ENCODE results near the gene EPAS1. TPM values are rescaled to one million over a fixed set of nuclear protein-coding genes. Genes with fewer than 3 reads are reported as not detected.

The EPAS1 gene
- polyA plus RNA-seq, 1 of the 3 experiments (the other 2 are of a cell fraction): 69.2 TPM

DNA sequence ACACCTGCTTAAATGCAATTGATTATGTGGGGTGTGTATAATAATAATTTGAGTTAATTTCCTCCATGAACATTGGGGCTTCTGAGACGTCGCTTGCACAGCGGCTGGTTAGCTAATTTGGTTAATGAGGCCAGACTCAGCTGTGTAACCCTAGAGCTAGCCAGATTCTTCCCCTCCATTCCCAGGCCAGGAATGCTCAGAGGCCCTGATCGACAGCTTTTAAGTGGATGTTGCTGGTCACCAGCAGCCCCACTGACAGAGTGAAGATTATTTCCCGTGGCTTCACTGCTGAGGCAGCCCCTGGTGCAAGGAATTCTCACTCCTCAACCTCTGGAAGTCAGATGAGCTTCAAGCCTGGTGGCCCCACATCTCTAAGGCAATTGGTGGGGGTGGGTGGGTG lies 12.4 kb upstream of the EPAS1 start:
- Histone ChIP-seq H3F3A (replicated peaks; ENCODE audit: insufficient read depth) (no peaks in the 10 kb centered on the region), H4K20me1 (ENCODE audit: insufficient read depth) (no peaks in the 10 kb centered on the region), H3K4me3 (ENCODE audit: low read depth in 2 of 2, low read length in 1 of 2) (no peak overlapping the region), H3K27me3 (ENCODE audit: insufficient read depth) (no peaks in the 10 kb centered on the region), H3K79me2 (ENCODE audit: insufficient read depth) (no peaks in the 10 kb centered on the region), H3K4me2 (no peak overlapping the region), H3K9ac (no peak overlapping the region), H3K9me2 (no peaks in the 10 kb centered on the region), H3K36me3 (replicated peaks in 1 of 2; ENCODE audit: control insufficient read depth in 1 of 2, insufficient read depth in 2 of 2, low read length in 1 of 2) (no peaks in the 10 kb centered on the region), H3K4me1 (ENCODE audit: control insufficient read depth in 1 of 2, insufficient read depth in 2 of 2, low read depth in 1 of 2, low read length in 1 of 2) (peaks cover 0 to 11% of the 10 kb centered on the region in 2 experiments; a peak in 1 of 4 replicates), H3K9me3 (no peaks in the 10 kb centered on the region), H3K27ac (ENCODE audit: low read depth in 2 of 2, low read length in 1 of 2) (no peak overlapping the region), H2AFZ (ENCODE audit: low read depth) (no peak overlapping the region)
- ChIA-PET POLR2A (interaction anchor here (0.7 kb wide), 1 partner anchor 12 kb away, joined by 4 read pairs; the partner anchor contains the start of gene EPAS1), CTCF (interaction anchor here (1.1 to 6.4 kb wide), 5 partner anchors 9 to 292 kb away, joined by 3 to 40 read pairs (median 4); no protein-coding TSS in a partner anchor)
- TF ChIP-seq ELF1 (IDR thresholded peaks at IDR 0.05): no peak
- TF ChIP-seq FOSL2 (IDR thresholded peaks at IDR 0.05; ENCODE audit: borderline replicate concordance, low read depth): no peak
- no peak for TF ChIP-seq POLR2AphosphoS5 (IDR thresholded peaks at IDR 0.05; ENCODE audit: low read depth, low read length)
- TF ChIP-seq, protein P1, sequence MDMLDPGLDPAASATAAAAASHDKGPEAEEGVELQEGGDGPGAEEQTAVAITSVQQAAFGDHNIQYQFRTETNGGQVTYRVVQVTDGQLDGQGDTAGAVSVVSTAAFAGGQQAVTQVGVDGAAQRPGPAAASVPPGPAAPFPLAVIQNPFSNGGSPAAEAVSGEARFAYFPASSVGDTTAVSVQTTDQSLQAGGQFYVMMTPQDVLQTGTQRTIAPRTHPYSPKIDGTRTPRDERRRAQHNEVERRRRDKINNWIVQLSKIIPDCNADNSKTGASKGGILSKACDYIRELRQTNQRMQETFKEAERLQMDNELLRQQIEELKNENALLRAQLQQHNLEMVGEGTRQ (IDR thresholded peaks at IDR 0.05; ENCODE audit: borderline replicate concordance, low read depth, low read length): no peak
- no peak for DNase-seq
- WGBS (ENCODE audit: low lambda C conversion rate): 93% methylated on average over 5 of the region's 5 CpGs

DNA sequence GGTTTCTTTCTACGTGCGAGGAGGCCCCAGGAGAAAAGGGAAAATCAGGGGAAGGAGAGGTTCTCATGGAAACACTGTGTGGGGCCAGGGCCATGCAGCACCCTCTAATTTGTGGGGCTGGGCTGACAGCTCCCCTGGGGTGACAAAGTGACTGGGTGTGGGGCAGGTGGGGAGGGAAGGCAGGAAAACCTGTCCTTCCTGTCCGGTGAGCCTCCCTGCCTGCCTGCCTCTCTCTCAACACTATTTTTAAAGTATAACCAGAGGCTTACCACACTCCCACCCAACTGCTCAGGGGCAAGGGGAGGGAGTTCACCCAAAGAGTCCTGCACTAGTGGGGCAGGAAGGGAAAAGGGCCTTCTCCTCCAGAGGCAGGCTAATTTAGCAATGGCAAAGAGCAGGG lies 10.5 kb upstream of the EPAS1 start:
- no peak overlapping the region for H2AFZ ChIP-seq (ENCODE audit: low read depth)
- no peak overlapping the region for H3K9ac ChIP-seq
- no peaks in the 10 kb centered on the region for H3K79me2 ChIP-seq (ENCODE audit: insufficient read depth)
- H3K27ac ChIP-seq (ENCODE audit: low read depth in 2 of 2, low read length in 1 of 2): no peak overlapping the region
- H3K4me2 ChIP-seq: no peak overlapping the region
- H3K36me3 ChIP-seq (replicated peaks in 1 of 2; ENCODE audit: control insufficient read depth in 1 of 2, insufficient read depth in 2 of 2, low read length in 1 of 2): no peaks in the 10 kb centered on the region
- no peaks in the 10 kb centered on the region for H3K9me3 ChIP-seq
- no peaks in the 10 kb centered on the region for H3F3A ChIP-seq (replicated peaks; ENCODE audit: insufficient read depth)
- CTCF ChIA-PET: interaction anchor here (1.0 to 6.4 kb wide), 3 partner anchors 8 to 167 kb away, joined by 3 to 40 read pairs (median 3); no protein-coding TSS in a partner anchor
- POLR2A ChIA-PET: no interaction called here
- 97% methylated on average over 3 of the region's 3 CpGs for WGBS (ENCODE audit: low lambda C conversion rate)
- DNase-seq: no peak
- H3K4me3 ChIP-seq (ENCODE audit: low read depth in 2 of 2, low read length in 1 of 2): no peak overlapping the region
- no peaks in the 10 kb centered on the region for H3K27me3 ChIP-seq (ENCODE audit: insufficient read depth)
- no peaks in the 10 kb centered on the region for H3K9me2 ChIP-seq
- H3K4me1 ChIP-seq (ENCODE audit: control insufficient read depth in 1 of 2, insufficient read depth in 2 of 2, low read depth in 1 of 2, low read length in 1 of 2): peaks cover 0 to 11% of the 10 kb centered on the region in 2 experiments; a peak in 1 of 4 replicates
- no peaks in the 10 kb centered on the region for H4K20me1 ChIP-seq (ENCODE audit: insufficient read depth)
- TF ChIP-seq, protein P2, sequence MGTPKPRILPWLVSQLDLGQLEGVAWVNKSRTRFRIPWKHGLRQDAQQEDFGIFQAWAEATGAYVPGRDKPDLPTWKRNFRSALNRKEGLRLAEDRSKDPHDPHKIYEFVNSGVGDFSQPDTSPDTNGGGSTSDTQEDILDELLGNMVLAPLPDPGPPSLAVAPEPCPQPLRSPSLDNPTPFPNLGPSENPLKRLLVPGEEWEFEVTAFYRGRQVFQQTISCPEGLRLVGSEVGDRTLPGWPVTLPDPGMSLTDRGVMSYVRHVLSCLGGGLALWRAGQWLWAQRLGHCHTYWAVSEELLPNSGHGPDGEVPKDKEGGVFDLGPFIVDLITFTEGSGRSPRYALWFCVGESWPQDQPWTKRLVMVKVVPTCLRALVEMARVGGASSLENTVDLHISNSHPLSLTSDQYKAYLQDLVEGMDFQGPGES (IDR thresholded peaks at IDR 0.05; ENCODE audit: low read depth, low read length): no peak
- no peak for TF ChIP-seq RXRA (IDR thresholded peaks at IDR 0.05; ENCODE audit: borderline replicate concordance, low read depth)
- no peak for TF ChIP-seq MXI1 (IDR thresholded peaks at IDR 0.05; ENCODE audit: low read depth, low read length)
- no peak for TF ChIP-seq SIN3A (IDR thresholded peaks at IDR 0.05; ENCODE audit: borderline replicate concordance, low read depth, low read length)
- no peak for TF ChIP-seq NRF1 (IDR thresholded peaks at IDR 0.05; ENCODE audit: low read depth, low read length)
- no peak for TF ChIP-seq FOSL2 (IDR thresholded peaks at IDR 0.05; ENCODE audit: borderline replicate concordance, low read depth)
- TF ChIP-seq, protein P3, sequence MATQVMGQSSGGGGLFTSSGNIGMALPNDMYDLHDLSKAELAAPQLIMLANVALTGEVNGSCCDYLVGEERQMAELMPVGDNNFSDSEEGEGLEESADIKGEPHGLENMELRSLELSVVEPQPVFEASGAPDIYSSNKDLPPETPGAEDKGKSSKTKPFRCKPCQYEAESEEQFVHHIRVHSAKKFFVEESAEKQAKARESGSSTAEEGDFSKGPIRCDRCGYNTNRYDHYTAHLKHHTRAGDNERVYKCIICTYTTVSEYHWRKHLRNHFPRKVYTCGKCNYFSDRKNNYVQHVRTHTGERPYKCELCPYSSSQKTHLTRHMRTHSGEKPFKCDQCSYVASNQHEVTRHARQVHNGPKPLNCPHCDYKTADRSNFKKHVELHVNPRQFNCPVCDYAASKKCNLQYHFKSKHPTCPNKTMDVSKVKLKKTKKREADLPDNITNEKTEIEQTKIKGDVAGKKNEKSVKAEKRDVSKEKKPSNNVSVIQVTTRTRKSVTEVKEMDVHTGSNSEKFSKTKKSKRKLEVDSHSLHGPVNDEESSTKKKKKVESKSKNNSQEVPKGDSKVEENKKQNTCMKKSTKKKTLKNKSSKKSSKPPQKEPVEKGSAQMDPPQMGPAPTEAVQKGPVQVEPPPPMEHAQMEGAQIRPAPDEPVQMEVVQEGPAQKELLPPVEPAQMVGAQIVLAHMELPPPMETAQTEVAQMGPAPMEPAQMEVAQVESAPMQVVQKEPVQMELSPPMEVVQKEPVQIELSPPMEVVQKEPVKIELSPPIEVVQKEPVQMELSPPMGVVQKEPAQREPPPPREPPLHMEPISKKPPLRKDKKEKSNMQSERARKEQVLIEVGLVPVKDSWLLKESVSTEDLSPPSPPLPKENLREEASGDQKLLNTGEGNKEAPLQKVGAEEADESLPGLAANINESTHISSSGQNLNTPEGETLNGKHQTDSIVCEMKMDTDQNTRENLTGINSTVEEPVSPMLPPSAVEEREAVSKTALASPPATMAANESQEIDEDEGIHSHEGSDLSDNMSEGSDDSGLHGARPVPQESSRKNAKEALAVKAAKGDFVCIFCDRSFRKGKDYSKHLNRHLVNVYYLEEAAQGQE (IDR thresholded peaks at IDR 0.05; ENCODE audit: low read depth, low read length): no peak
- TF ChIP-seq, protein P4, sequence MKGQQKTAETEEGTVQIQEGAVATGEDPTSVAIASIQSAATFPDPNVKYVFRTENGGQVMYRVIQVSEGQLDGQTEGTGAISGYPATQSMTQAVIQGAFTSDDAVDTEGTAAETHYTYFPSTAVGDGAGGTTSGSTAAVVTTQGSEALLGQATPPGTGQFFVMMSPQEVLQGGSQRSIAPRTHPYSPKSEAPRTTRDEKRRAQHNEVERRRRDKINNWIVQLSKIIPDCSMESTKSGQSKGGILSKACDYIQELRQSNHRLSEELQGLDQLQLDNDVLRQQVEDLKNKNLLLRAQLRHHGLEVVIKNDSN (IDR thresholded peaks at IDR 0.05; ENCODE audit: borderline replicate concordance, low read depth): no peak
- no peak for TF ChIP-seq YY1 (IDR thresholded peaks at IDR 0.05; ENCODE audit: low read depth)
- TF ChIP-seq, protein P5, sequence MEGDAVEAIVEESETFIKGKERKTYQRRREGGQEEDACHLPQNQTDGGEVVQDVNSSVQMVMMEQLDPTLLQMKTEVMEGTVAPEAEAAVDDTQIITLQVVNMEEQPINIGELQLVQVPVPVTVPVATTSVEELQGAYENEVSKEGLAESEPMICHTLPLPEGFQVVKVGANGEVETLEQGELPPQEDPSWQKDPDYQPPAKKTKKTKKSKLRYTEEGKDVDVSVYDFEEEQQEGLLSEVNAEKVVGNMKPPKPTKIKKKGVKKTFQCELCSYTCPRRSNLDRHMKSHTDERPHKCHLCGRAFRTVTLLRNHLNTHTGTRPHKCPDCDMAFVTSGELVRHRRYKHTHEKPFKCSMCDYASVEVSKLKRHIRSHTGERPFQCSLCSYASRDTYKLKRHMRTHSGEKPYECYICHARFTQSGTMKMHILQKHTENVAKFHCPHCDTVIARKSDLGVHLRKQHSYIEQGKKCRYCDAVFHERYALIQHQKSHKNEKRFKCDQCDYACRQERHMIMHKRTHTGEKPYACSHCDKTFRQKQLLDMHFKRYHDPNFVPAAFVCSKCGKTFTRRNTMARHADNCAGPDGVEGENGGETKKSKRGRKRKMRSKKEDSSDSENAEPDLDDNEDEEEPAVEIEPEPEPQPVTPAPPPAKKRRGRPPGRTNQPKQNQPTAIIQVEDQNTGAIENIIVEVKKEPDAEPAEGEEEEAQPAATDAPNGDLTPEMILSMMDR (IDR thresholded peaks at IDR 0.05): no peak
- no peak for TF ChIP-seq POLR2AphosphoS5 (IDR thresholded peaks at IDR 0.05; ENCODE audit: low read depth, low read length)
- no peak for TF ChIP-seq RAD21 (IDR thresholded peaks at IDR 0.05; ENCODE audit: low read length)
- TF ChIP-seq RFX5 (IDR thresholded peaks at IDR 0.05; ENCODE audit: low read length): no peak
- TF ChIP-seq, protein P6, sequence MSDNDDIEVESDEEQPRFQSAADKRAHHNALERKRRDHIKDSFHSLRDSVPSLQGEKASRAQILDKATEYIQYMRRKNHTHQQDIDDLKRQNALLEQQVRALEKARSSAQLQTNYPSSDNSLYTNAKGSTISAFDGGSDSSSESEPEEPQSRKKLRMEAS (IDR thresholded peaks at IDR 0.05; ENCODE audit: low read depth): no peak
- TF ChIP-seq JUND (IDR thresholded peaks at IDR 0.05): no peak
- TF ChIP-seq EZH2phosphoT487 (IDR thresholded peaks at IDR 0.05; ENCODE audit: borderline replicate concordance, low read depth): no peak
- no peak for TF ChIP-seq GATA2 (CRISPR knock-in tag; IDR thresholded peaks at IDR 0.05)
- TF ChIP-seq ELF1 (IDR thresholded peaks at IDR 0.05): no peak
